ENCODE results near the gene TBX20. TPM values are rescaled to one million over a fixed set of nuclear protein-coding genes. Genes with fewer than 3 reads are reported as not detected.
"Not testable (repeated sequence)": the region's sequence is repeated elsewhere in the genome, so short reads cannot be mapped to it uniquely, and the experiment has no call there.

Gene TBX20
- polyA plus RNA-seq, 4 donors = 0.16 TPM; not detected in 3

GRCh38 chr7:35256256-35257175, 2.6 kb upstream of the TBX20 start:
- DNase-seq (ENCODE audit: low read depth in 4 of 4, low spot score in 3 of 4) = no peak

GRCh38 chr7:35255443-35256255, 1.7 kb upstream of the TBX20 start:
- no peak for DNase-seq (ENCODE audit: low read depth in 4 of 4, low spot score in 3 of 4)

GRCh38 chr7:35254496-35255442, 869 bp upstream of the TBX20 start:
- no peak for DNase-seq (ENCODE audit: low read depth in 4 of 4, low spot score in 3 of 4)

- DNase-seq (ENCODE audit: low read depth in 4 of 4, low spot score in 3 of 4) = no peak
These were observed 515 bp downstream of the TBX20 start for GRCh38 chr7:35253460-35253709.

GRCh38 chr7:35252612-35253459, 1.1 kb downstream of the TBX20 start:
- DNase-seq (ENCODE audit: low read depth in 4 of 4, low spot score in 3 of 4) = no peak

GRCh38 chr7:35251606-35252310, 2.1 kb downstream of the TBX20 start:
- no peak for DNase-seq (ENCODE audit: low read depth in 4 of 4, low spot score in 3 of 4)

GRCh38 chr7:35250941-35251340, 3.0 kb downstream of the TBX20 start:
- DNase-seq (ENCODE audit: low read depth in 4 of 4, low spot score in 3 of 4) = no peak

- no peak for DNase-seq (ENCODE audit: low read depth in 4 of 4, low spot score in 3 of 4)
These were observed 3.4 kb downstream of the TBX20 start for GRCh38 chr7:35250452-35250851.

GRCh38 chr7:35249537-35249907, 4.4 kb downstream of the TBX20 start:
- no peak for DNase-seq (ENCODE audit: low read depth in 4 of 4, low spot score in 3 of 4)

- no peak for DNase-seq (ENCODE audit: low read depth in 4 of 4, low spot score in 3 of 4)
These were observed 5.0 kb downstream of the TBX20 start for GRCh38 chr7:35248576-35249536.

- DNase-seq (ENCODE audit: low read depth in 4 of 4, low spot score in 3 of 4) = no peak
These were observed 7.1 kb downstream of the TBX20 start for GRCh38 chr7:35246819-35247218.

GRCh38 chr7:35241884-35242283, 12.0 kb downstream of the TBX20 start:
- no peak for DNase-seq (ENCODE audit: low read depth in 4 of 4, low spot score in 3 of 4)

- DNase-seq (ENCODE audit: low read depth in 4 of 4, low spot score in 3 of 4) = no peak
These were observed 12.5 kb downstream of the TBX20 start for GRCh38 chr7:35241436-35241835.

- DNase-seq (ENCODE audit: low read depth in 4 of 4, low spot score in 3 of 4) = not testable (repeated sequence)
These were observed 12.9 kb downstream of the TBX20 start for GRCh38 chr7:35241008-35241407.

GRCh38 chr7:35238456-35238855, 15.4 kb downstream of the TBX20 start:
- DNase-seq (ENCODE audit: low read depth in 4 of 4, low spot score in 3 of 4) = not testable (repeated sequence)

- no peak for DNase-seq (ENCODE audit: low read depth in 4 of 4, low spot score in 3 of 4)
These were observed 20.9 kb downstream of the TBX20 start for GRCh38 chr7:35232994-35233393.

- not testable (repeated sequence) for DNase-seq (ENCODE audit: low read depth in 4 of 4, low spot score in 3 of 4)
These were observed 22.7 kb downstream of the TBX20 start for GRCh38 chr7:35231221-35231620.

GRCh38 chr7:35229116-35229780, 24.7 kb downstream of the TBX20 start:
- DNase-seq (ENCODE audit: low read depth in 4 of 4, low spot score in 3 of 4) = not testable (repeated sequence)
